GM12878 (cell line): Measurements from ENCODE around the gene EEF1AKMT3. TPM values are rescaled to one million over a fixed set of nuclear protein-coding genes. Genes with fewer than 3 reads are reported as not detected.

ENCODE experiments used
- FOXK2 ChIP-seq: fragments of 450-650 bp; IDR thresholded peaks from 2 replicates; pipeline ENCODE4 v1.6.1; 2017; ENCODE audit warnings: mild to moderate bottlenecking, moderate library complexity
- NFIC ChIP-seq: IDR thresholded peaks from 2 replicates; pipeline ENCODE4 v1.6.1; 2012; ENCODE audit warnings: low read depth, mild to moderate bottlenecking, inconsistent platforms, low read length, moderate library complexity
- NR2C1 ChIP-seq: fragments of 450-650 bp; IDR thresholded peaks from 2 replicates; pipeline ENCODE4 v1.6.1; 2017; ENCODE audit warnings: antibody characterized with exemption, mild to moderate bottlenecking, moderate library complexity
- POLR2AphosphoS5 ChIP-seq: IDR thresholded peaks from 2 replicates; pipeline ENCODE4 v1.6.1; 2011; ENCODE audit warnings: mild to moderate bottlenecking, low read length, inconsistent platforms
- SMC3 ChIP-seq: IDR thresholded peaks from 2 replicates; pipeline ENCODE4 v1.6.1; 2011; ENCODE audit warnings: low read length, improper control_type of control experiment, borderline replicate concordance
- TARDBP ChIP-seq: IDR thresholded peaks from 2 replicates; pipeline ENCODE4 v1.6.1; 2016; ENCODE audit warnings: borderline replicate concordance
- polyA plus RNA-seq, 11 experiments: library from polyadenylated mRNA; depleted of rRNA in 4 of 11; unstranded in 6 of 11; stranded (reverse) in 5 of 11; fragments of >200 nt; fragmentation: Nextera tagmentation in 4 of 11; fragmentation: Illumina TruSeq in 1 of 11; extraction: Ambion mirVana in 4 of 11; extraction: Trizol in 1 of 11; gene quantifications; 1 replicate in 1 of 11; 2 replicates in 10 of 11; pipeline versions ENCODE4 v1.2.1 to v1.2.3, GENCODE V29; 2011 to 2016; ENCODE audit warnings: inconsistent platforms in 2 of 11, missing spikeins in 2 of 11, low read depth in 1 of 11
- total RNA-seq, 4 experiments: library from RNA; depleted of rRNA in 3 of 4; stranded (reverse); fragments of >200 nt in 3 of 4; fragmentation: Illumina TruSeq in 1 of 4; extraction: Trizol in 1 of 4; gene quantifications; 2 replicates each; pipeline versions ENCODE4 v1.2.1 to v1.2.3, GENCODE V29; 2013 to 2021
- TF ChIP-seq, protein P1 (sequence below): fragments of 450-650 bp; IDR thresholded peaks from 2 replicates; pipeline ENCODE4 v1.6.1; 2017; ENCODE audit warnings: antibody characterized with exemption, mild to moderate bottlenecking, moderate library complexity
- TF ChIP-seq, protein P2 (sequence below): fragments of 450-650 bp; IDR thresholded peaks from 2 replicates; pipeline ENCODE4 v1.6.1; 2014; ENCODE audit warnings: mild to moderate bottlenecking

EEF1AKMT3 gene
- total and polyA plus RNA-seq, 10 of the 15 experiments (the other 5 are each of a cell fraction or from before 2014, with no cell fraction given), result 1.2 to 8.2 (median 3.5) TPM

DNA sequence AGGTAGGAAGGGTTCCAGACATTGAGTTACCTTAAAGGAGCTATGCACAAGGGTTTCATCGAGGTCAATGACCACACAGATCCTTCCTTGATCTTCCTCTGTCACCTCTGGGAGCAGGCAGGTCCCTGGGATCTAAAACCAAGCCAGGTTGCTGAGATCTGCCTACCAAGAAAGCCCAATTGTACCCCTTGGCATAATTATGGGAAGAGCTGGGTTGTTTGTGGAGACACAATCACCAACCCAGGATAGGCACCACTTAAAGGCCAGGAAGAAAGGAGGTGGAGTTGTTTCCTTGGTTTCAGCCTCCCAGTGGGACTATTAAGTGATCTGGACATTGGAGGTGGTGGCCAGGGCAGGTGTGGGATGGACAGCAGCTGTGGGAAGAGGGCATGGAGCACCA, 54.6 kb downstream of the EEF1AKMT3 start (continued):
- TF ChIP-seq, protein P1, sequence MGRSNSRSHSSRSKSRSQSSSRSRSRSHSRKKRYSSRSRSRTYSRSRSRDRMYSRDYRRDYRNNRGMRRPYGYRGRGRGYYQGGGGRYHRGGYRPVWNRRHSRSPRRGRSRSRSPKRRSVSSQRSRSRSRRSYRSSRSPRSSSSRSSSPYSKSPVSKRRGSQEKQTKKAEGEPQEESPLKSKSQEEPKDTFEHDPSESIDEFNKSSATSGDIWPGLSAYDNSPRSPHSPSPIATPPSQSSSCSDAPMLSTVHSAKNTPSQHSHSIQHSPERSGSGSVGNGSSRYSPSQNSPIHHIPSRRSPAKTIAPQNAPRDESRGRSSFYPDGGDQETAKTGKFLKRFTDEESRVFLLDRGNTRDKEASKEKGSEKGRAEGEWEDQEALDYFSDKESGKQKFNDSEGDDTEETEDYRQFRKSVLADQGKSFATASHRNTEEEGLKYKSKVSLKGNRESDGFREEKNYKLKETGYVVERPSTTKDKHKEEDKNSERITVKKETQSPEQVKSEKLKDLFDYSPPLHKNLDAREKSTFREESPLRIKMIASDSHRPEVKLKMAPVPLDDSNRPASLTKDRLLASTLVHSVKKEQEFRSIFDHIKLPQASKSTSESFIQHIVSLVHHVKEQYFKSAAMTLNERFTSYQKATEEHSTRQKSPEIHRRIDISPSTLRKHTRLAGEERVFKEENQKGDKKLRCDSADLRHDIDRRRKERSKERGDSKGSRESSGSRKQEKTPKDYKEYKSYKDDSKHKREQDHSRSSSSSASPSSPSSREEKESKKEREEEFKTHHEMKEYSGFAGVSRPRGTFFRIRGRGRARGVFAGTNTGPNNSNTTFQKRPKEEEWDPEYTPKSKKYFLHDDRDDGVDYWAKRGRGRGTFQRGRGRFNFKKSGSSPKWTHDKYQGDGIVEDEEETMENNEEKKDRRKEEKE, result no peak
- no peak for TF ChIP-seq NFIC
- TF ChIP-seq POLR2AphosphoS5, result no peak
- no peak for TF ChIP-seq NR2C1
- no peak for TF ChIP-seq SMC3
- TF ChIP-seq, protein P2, sequence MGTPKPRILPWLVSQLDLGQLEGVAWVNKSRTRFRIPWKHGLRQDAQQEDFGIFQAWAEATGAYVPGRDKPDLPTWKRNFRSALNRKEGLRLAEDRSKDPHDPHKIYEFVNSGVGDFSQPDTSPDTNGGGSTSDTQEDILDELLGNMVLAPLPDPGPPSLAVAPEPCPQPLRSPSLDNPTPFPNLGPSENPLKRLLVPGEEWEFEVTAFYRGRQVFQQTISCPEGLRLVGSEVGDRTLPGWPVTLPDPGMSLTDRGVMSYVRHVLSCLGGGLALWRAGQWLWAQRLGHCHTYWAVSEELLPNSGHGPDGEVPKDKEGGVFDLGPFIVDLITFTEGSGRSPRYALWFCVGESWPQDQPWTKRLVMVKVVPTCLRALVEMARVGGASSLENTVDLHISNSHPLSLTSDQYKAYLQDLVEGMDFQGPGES, result no peak
- no peak for TF ChIP-seq TARDBP
- TF ChIP-seq FOXK2, result no peak
